Renal cortical epithelial cell (primary cell): Measurements from ENCODE around the gene ACADSB. TPM values are rescaled to one million over a fixed set of nuclear protein-coding genes. Genes with fewer than 3 reads are reported as not detected.
A peak's percentile ranks its signal among the peaks of the same experiment; 100 is the strongest.

Source experiments
- DNase-seq: peaks from one replicate; pipeline ENCODE4 v3.0.0-alpha.2; 2011; ENCODE audit warnings: low read depth
- total RNA-seq: library from RNA; depleted of rRNA; stranded (reverse); fragments of >200 nt; gene quantifications from 2 replicates; pipeline ENCODE4 v1.2.3, GENCODE V29; 2014

The ACADSB gene
- total RNA-seq, 1 donor from 2014 or later, result 11.0 TPM

DNA sequence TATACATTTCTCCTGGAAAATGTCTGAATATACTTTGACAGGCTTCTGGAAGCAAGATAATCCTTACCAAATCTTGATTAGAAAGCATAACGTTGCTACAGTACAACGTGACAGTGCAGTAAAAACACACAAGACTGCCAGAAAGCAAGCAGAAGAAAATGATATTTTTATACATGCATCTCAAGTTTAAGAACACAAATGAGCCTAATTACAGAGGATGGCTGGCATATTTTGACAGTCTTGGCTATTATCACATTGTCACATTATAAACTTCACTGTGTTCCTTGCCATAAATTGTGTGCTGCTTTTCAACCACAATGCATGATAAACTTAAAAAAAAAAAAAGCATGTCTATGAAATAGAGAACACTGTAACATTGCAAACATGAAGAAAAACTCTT is 4.5 kb upstream of the ACADSB start:
- no peak for DNase-seq

- peak; percentile 70 for DNase-seq
Observed at GRCh38 chr10:123007558-123008354, 1.1 kb upstream of the ACADSB start.

- DNase-seq, result no peak
Observed at GRCh38 chr10:123009105-123009820, 457 bp downstream of the ACADSB start.

- DNase-seq, result no peak
Observed at GRCh38 chr10:123011987-123012386, 3.2 kb downstream of the ACADSB start.

DNA sequence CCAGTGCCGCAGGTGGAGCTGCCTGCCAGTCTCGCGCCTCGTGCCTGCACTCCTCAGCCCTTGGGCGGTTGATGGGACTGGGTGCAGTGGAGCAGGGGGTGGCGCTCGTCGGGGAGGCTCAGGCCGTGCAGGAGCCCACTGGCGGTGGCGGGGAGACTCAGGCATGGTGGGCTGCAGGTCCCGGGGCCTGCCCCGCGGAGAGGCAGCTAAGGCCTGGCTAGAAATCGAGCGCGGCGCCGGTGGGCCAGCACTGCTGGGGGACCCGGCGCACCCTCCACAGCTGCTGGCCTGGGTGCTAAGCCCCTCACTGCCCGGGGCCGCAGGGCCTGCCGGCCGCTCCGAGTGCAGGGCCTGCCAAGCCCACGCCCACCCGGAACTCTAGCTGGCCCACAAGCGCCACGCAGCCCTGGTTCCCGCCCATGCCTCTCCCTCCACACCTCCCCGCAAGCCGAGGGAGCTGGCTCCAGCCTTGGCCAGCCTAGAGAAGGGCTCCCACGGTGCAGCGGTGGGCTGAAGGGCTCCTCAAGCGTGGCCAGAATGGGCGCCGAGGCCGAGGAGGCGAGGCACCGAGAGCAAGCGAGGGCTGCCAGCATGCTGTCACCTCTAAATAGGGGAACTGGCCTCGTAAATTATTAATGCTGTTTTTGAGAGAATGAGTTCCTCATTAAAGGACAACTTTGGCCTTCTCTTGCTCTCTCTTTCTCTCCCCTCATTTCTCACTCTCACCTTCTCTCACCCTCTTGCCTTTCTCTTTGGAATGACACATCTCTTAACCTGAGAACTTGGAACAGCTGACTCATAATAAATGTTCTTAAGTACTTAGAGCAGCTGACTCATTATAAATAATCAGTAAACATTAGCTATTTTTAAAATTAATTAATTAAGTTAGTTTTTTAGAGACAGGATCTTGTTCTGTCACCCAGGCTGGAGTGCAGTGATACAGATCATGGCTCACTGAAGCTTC is 4.9 kb downstream of the ACADSB start:
- peak; percentile 85 for DNase-seq

DNA sequence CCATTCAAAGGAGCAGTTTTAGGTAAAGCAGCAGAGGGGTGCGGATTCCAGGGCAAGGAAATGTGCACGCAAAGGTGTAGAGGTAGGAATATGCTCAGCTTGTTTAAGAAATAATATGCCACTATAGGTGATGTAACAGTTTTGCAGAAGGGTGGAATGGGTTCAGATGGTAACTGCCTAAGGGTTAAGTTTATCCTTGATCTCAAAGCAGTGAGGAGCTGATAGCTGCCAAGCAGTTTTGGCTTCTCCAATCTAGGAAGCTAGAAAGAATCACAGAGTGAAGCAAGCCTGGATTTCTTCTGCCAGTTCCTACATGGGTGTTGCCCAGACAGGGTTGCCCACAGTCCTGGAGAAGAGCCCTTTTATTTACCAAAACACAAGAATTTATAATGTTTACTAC is 6.0 kb downstream of the ACADSB start:
- no peak for DNase-seq

GRCh38 chr10:123016228-123016627 is 7.4 kb downstream of the ACADSB start:
- no peak for DNase-seq

DNA sequence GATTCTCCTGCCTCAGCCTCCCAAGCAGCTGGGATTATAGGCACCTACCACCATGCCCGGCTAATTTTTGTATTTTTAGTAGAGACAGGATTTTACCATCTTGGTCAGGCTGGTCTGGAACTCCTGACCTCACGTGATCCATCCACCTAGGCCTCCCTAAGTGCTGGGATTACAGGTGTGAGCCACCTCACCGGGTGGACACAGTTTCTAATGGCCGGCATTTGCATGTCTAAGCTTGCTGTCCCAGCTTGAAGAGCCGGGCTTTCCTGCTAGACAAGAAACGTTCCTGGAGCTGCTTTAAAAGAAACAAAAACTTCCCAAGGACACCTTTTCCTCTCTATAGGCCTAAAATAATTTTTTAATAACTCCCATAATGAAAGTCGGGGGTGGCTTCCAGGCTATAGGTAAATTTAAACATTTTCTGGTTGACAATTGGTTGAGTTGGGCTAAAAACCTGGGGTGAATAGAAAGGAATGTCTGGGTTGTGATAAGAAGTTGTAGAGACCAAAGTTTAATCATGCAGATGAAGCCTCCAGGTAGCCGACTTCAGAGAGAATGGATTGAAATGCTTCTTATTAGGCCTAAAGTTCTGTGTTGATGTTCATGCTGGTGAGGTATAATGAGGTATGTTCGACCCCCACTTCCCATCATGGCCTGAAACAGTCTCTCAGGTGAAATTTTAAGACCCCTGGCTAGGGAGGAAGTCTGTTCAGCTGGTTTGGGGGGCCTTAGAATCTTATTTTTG is 8.8 kb downstream of the ACADSB start:
- DNase-seq, result no peak

DNA sequence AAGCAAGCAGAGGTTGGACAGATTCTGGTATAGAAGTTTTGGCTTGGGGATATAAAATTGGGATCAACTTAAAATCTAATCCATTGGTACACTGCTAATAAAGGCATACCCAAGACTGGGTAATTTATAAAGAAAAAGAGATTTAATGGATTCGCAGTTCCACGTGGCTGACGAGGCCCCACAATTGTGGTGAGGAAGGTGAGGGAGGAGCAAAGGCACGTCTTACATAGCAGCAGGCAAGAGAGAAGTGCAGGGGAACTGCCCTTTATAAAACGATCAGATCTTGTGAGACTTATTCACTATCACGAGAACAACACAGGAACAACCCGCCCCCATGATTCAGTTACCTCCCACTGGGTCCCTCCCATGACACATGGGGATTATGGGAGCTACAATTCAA is 9.7 kb downstream of the ACADSB start:
- no peak for DNase-seq

DNA sequence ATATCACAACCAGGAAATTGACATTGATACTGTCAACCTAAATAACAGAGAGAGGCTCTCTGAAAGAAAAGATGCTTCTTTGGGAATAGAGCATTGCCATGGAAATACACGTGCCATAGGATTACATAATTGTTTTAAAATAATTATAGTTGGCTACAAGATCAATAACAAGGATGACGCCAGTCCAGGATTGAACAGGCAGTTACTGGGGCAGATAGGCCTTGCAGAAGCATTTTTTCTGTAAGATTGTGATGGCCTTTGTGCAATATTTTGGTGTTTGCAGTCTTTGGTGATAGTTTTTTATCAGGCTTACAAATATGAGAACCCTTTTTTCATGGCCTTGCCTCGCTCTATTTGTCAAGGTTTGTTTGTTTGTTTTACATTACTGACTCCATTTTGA is 10.5 kb downstream of the ACADSB start:
- DNase-seq, result no peak

DNA sequence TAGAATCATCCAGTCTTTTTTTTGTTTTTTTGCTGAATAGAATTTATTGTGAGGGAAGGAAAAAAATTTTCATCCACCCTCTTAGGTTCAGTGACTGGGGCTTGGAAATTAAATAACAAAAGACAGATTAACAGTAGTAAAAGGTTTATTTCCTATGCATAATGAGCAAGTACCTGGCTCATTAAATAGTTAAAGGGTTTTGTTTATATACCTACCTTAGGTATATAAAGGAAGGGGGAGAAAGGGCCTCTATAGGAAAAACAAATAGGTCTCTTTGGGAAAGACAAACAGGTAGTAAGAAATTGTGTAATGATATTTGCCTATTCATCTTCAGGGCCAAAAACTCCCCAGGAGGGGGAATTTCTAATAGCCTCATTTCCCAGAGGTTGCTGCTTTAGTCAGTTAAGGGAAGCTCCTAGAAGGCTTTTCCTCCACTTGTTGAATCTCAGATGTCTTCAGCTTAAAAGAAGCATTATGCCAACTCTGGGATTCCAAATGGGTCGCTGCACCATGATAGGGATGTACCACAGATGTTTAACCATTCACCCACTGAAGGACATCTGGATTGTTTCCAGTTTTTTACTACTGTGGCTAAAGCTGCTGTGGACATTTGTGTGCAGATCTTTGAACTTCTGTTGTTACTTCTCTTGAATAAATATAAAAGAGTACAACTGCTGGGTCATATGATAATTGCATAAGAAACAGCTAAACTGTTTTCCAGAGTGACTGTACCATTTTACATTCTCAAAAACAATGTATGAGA is 11.3 kb downstream of the ACADSB start:
- DNase-seq, result peak; percentile 49

- DNase-seq, result peak; percentile 23
Observed at GRCh38 chr10:123021517-123021916, 12.7 kb downstream of the ACADSB start.

- no peak for DNase-seq
Observed at GRCh38 chr10:123024540-123024939, 15.7 kb downstream of the ACADSB start.

DNA sequence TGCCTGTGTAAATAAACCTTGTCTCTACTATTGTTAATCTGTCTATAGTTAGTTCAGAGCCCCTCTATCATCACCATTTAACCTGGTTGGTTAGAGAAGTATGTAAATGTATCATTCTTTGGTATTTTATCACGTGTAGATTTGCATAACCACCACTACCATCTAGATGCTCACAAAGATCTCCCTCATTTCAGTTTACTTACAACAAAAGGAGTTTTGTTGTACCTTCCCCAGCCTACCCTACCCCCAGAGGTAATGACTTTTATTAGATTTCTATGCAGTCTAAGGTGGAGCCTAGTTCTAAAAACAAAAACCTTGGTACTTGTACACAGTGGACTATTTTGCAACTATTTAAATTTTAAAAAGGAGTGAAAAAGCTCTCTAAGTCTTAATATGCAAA is 17.5 kb downstream of the ACADSB start:
- DNase-seq, result no peak

GRCh38 chr10:123027861-123028260 is 19.1 kb downstream of the ACADSB start:
- DNase-seq, result peak; percentile 96

GRCh38 chr10:123031124-123031523 is 22.3 kb downstream of the ACADSB start:
- DNase-seq, result peak; percentile 37

GRCh38 chr10:123034332-123034731 is 25.5 kb downstream of the ACADSB start:
- DNase-seq, result no peak

DNA sequence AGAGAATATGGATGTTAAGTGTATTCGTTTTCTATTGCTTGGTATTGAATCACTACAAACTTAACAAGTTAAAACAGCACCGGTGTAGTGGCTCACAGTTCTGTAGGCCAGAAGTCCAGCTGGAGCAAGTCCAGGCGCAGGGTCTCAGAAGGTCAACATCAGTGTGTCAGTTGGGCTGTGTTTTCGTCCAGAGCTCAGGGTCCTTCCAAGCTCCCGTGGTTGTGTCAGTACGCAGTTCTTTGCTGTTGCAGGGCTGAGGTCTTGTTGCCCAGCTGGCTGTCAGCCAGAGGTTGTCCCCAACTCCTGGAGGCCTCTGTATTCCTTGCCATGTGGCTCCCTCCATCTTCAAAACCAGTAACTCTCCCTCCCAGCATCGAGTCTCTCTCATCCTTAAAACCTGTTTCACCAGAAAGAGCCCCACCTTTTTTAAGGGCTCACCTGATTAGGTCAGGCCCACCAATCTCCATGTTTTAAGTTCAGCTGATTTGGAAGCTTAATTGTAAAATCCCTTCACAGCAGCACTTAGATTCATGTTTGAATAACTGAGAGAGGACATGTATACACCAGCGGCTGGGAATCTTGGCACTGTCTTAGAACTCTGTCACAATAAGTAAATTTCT is 26.8 kb downstream of the ACADSB start:
- DNase-seq, result no peak

GRCh38 chr10:123038782-123039631 is 30.2 kb downstream of the ACADSB start:
- DNase-seq, result peak; percentile 81
